ENCODE results near the gene CPTP.

DNA sequence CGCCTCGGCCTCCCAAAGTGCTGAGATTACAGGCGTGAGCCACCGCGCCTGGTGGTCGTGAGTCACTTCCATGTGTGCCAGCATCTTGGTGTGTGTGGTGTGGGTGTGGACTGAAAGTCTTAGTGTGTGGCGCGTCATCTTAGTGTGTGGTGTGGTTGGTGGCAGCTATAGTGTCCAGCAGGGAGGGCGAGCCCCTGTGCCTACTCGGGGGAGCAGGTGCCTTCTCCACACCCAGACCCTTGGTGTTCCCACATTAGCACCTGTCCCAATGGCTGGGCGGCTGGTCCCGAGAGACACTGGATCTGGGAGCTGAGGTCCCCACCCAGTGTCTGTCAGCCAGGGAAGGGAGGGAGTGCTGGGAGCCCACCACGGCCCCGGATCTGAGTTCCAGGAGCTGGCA is 41.6 kb upstream of the CPTP start:
- no peak for TF ChIP-seq EZH2 (optimal IDR thresholded peaks at IDR 0.05; ENCODE audit: low read depth, low read length)
- TF ChIP-seq, protein P1, sequence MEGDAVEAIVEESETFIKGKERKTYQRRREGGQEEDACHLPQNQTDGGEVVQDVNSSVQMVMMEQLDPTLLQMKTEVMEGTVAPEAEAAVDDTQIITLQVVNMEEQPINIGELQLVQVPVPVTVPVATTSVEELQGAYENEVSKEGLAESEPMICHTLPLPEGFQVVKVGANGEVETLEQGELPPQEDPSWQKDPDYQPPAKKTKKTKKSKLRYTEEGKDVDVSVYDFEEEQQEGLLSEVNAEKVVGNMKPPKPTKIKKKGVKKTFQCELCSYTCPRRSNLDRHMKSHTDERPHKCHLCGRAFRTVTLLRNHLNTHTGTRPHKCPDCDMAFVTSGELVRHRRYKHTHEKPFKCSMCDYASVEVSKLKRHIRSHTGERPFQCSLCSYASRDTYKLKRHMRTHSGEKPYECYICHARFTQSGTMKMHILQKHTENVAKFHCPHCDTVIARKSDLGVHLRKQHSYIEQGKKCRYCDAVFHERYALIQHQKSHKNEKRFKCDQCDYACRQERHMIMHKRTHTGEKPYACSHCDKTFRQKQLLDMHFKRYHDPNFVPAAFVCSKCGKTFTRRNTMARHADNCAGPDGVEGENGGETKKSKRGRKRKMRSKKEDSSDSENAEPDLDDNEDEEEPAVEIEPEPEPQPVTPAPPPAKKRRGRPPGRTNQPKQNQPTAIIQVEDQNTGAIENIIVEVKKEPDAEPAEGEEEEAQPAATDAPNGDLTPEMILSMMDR (IDR thresholded peaks at IDR 0.05; ENCODE audit: low read length) = no peak

All from MM.1S (cell line).